GM18505 (cell line): ENCODE measurements around the gene S100G.
"Not testable (repeated sequence)": the region's sequence is repeated elsewhere in the genome, so short reads cannot be mapped to it uniquely, and the experiment has no call there.

Experiments used
- ATAC-seq: cut with Tn5 transposase; IDR thresholded peaks from one replicate; pipeline ENCODE4 v1.9.1; 2021; ENCODE audit not compliant: unreplicated experiment
- POLR2A ChIP-seq: IDR thresholded peaks from 4 replicates; pipeline ENCODE4 v1.6.1; 2011; ENCODE audit warnings: borderline replicate concordance; ENCODE audit not compliant: insufficient read depth, insufficient read length; ENCODE audit errors: extremely low read depth

Gene S100G

GRCh38 chrX:16649858-16650257 lies at the start of gene S100G:
Gene S100G, plus strand, starts transcription at chrX:16650158. Its CDS starts 849 bp downstream, at chrX:16651007.
- ATAC-seq, result no peak
- no peak for TF ChIP-seq POLR2A

DNA sequence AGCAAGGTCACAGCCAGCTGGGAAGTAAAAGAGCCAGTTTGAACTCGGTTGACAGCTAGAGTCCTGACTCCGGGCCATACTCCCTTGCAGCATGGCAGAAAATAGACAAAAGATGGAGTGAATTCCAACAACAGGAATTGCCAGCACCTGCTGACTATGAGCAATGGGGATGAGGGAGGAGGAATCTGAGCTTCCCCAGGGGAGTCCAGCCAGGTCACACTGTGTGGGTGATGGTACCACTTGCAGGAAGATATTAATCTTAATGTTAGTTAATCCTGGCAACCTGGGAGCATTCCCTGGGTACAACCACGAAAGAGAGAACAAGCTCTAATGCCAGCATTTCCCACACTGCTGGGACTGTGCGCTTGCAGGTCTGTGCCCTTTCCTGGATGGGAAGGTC lies 48.1 kb upstream of the S100G start:
- no peak for ATAC-seq
- no peak for TF ChIP-seq POLR2A

DNA sequence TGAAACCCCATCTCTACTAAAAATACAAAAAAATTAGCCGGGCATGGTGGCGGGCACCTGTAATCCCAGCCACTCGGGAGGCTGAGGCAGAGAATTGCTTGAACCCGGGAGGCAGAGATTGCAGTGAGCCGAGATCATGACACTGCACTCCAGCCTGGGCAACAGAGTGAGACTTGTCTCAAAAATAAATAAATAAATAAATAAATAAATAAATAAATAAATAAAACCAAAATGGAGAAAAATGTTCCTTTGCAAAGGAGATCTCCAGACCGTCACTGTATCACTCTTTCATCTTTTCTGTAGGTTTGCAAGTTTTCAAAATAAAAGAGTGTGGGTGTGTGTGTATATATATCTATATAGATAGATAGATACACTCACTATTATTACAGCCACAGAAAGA lies 46.7 kb upstream of the S100G start:
- ATAC-seq, result not testable (repeated sequence)

GRCh38 chrX:16603822-16604221 lies 46.1 kb upstream of the S100G start:
- TF ChIP-seq POLR2A, result no peak
- no peak for ATAC-seq

GRCh38 chrX:16604337-16604736 lies 45.6 kb upstream of the S100G start:
- no peak for ATAC-seq
- TF ChIP-seq POLR2A, result no peak

DNA sequence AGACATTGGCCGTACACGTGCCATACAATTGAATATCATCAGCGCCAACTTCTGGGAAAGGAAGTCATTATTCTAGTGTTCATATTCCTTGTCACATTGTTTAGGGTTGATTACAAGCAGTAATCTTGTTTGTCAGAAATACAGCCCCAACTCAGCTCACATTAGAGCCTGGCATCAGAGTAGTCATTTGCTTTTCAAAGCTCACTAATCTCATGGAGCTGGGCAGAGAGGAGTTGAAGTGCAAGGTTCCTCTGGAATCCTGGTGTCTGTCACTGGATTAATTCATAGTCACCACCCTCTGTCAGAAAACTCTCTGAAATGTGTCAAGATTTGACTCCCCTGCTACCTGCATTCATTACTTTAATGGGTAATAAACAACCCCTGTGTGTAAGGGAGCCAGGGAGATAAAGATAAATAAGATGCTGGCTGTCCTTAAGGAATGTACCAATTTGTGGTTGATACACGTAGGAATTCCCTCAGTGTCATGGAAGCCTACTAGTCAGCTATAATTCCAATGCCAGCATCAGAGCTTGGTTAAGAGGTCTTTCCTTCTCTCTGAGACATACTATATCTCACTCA lies 43.7 kb upstream of the S100G start:
- no peak for ATAC-seq
- no peak for TF ChIP-seq POLR2A

DNA sequence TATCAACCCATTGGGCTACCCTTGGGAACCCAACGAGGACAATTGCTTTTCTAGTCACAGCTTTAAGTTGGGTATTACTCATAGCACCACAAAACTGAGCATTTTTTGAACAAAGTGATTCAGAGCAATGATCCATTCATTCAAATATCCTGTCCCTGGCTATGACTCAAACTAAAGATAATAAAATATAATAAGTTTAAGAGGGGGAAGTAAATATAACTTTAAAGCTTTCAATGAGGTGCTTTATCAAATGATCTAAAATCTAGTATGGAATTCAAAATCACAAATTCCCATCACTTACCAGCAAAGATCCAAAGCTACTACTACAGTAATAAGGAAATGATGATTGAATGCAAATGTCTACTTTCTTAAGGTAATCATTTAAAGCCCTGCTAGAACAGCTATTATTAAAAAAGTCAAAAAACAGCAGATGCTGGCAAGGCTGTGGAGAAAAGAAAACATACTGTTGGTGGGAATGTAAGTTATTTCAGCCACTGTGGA lies 39.8 kb upstream of the S100G start:
- no peak for ATAC-seq
- TF ChIP-seq POLR2A, result no peak

GRCh38 chrX:16610654-16611053 lies 39.3 kb upstream of the S100G start:
- not testable (repeated sequence) for ATAC-seq

GRCh38 chrX:16612257-16612897 lies 37.6 kb upstream of the S100G start:
- no peak for ATAC-seq
- no peak for TF ChIP-seq POLR2A

GRCh38 chrX:16617382-16617781 lies 32.6 kb upstream of the S100G start:
- no peak for TF ChIP-seq POLR2A
- no peak for ATAC-seq

DNA sequence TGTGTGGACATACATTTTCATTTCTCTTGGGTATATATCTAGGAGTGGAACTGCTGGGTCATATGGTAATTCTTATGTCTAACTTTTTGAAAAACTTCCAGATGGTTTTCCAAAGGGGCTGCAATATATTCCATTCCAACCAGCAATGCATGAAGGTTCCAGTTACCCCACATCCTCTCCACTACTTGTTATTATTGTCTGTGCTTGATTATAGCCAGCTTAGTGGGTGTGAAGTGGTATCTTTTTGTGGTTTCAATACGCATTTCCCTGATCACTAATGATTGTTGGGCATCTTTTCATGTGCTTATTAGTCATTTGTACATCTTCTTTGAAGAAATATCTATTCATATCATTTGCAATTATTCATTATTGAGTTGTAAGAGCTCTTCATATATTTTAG lies 31.5 kb upstream of the S100G start:
- TF ChIP-seq POLR2A, result no peak
- ATAC-seq, result no peak

- no peak for TF ChIP-seq POLR2A
- ATAC-seq, result no peak
Measured at GRCh38 chrX:16619024-16619423, 30.9 kb upstream of the S100G start.

DNA sequence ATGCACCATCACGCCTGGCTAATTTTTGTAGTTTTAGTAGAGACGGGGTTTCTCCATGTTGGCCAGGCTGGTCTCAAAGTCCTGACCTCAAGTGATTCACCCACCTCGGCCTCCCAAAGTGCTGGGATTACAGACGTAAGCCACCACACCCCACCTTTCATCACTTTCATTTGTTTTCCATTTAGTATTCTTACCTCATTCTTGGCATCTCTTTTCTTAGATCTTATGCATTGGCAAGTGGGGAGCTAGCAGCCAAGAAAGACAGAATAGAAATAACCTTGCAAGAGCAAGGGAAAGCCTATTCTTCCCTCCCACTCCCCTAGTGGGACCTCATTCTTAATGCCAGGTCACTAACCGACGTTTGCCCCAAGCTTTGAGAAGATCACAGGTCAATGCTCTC lies 21.4 kb upstream of the S100G start:
- ATAC-seq, result not testable (repeated sequence)

DNA sequence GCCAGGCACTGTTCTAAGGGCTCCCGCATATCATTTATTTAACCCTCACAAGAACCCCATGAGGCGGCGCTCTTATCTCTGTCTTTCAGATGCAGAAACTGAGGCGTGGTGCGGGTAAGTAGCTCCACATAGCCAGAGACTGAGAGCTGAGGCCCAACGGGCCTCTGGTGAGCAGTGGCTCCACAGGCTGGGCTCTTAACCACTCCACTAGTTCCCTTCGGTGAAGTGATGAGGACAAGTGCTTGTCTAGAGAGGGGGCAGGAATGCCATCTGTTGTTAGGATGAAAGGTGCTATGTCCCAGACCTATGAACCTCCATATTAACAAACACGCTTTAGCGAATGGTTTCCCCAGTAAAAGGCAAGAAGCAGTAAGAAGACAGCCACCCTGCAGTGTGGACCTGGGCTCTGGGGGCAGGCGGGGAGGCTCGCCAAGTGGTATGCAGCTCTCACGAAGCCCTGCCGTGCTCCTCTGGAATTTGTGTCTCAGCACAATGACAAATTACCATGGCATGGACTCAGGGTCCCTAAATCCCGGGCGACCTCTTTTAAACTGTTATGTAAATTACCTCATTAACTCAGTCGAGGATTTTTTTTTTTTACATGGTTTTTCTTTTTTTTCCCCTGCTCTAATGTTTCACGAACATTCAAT lies 20.9 kb upstream of the S100G start:
- ATAC-seq, result no peak
- TF ChIP-seq POLR2A, result no peak
